GM13976 (cell line): ENCODE results near the gene FBXO46.

Source experiments
- DNase-seq: peaks from one replicate; pipeline ENCODE4 v3.0.0; 2012; ENCODE audit warnings: low spot score
- CTCF ChIP-seq: IDR thresholded peaks from 2 replicates; pipeline ENCODE4 v1.5.1; 2012; ENCODE audit warnings: borderline replicate concordance, mild to moderate bottlenecking; ENCODE audit not compliant: insufficient read depth; ENCODE audit errors: extremely low read depth, missing control alignments, control extremely low read depth
- in situ Hi-C: fragments of 300-500 bp; cut with MboI; formaldehyde crosslinking; loops from one replicate; pipeline ENCODE4 v1.12.0; 2022; ENCODE audit warnings: low sequenced_read_pairs, mixed read lengths, inconsistent platforms; ENCODE audit not compliant: unreplicated experiment

Gene FBXO46

GRCh38 chr19:45768984-45769782, 38.5 kb upstream of the FBXO46 start, which contains the start of gene SIX5:
Gene SIX5 (minus strand): TSS chr19:45769252. CDS start chr19:45768844, 408 bp downstream.
- no peak for TF ChIP-seq CTCF
- in situ Hi-C loops = no loop called here
- peak; percentile 99 for DNase-seq

- no peak for DNase-seq
- TF ChIP-seq CTCF = no peak
- in situ Hi-C loops = no loop called here
Measured at GRCh38 chr19:45768655-45768983, 37.9 kb upstream of the FBXO46 start.

GRCh38 chr19:45767881-45768654, 37.4 kb upstream of the FBXO46 start:
- in situ Hi-C loops = no loop called here
- DNase-seq = peak; percentile 77

GRCh38 chr19:45767410-45767880, 36.7 kb upstream of the FBXO46 start:
- no peak for DNase-seq
- in situ Hi-C loops = no loop called here
- TF ChIP-seq CTCF = no peak

More at GRCh38 chr19:45767881-45768654, 37.4 kb upstream of the FBXO46 start:
- no peak for TF ChIP-seq CTCF

GRCh38 chr19:45766869-45767346, 36.2 kb upstream of the FBXO46 start:
- DNase-seq = no peak
- TF ChIP-seq CTCF = no peak
- in situ Hi-C loops = no loop called here

- in situ Hi-C loops = no loop called here
- DNase-seq = no peak
- no peak for TF ChIP-seq CTCF
Measured at GRCh38 chr19:45766296-45766868, 35.7 kb upstream of the FBXO46 start.
